Cerebellar cortex (tissue), 1 donor: ENCODE results near the gene SPATA31D3.
"Not testable (repeated sequence)": the region's sequence is repeated elsewhere in the genome, so short reads cannot be mapped to it uniquely, and the experiment has no call there.

Source experiments
- DNase-seq: peaks from one replicate; pipeline ENCODE4 v3.0.0-alpha.2; 2015; ENCODE audit warnings: low spot score

The SPATA31D3 gene

DNA sequence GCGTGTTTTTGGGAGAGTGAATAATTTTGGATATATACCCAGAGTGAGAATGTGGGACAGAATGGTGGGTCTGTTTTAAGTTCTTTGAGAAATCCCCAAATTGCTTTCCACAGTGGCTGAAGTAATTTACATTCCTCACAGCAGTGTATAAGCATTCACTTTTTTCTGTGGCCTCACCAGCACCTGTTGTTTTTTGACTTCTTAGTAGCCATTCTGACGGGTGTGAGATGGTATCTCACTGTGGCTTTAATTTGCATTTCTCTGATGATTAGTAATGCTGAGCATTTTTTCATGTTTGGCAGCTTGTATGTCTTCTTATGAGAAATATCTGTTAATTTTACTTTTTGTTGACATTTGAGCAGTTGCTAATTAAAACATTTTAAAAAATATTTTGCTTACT is 35.9 kb downstream of the SPATA31D3 start:
- DNase-seq = no peak

DNA sequence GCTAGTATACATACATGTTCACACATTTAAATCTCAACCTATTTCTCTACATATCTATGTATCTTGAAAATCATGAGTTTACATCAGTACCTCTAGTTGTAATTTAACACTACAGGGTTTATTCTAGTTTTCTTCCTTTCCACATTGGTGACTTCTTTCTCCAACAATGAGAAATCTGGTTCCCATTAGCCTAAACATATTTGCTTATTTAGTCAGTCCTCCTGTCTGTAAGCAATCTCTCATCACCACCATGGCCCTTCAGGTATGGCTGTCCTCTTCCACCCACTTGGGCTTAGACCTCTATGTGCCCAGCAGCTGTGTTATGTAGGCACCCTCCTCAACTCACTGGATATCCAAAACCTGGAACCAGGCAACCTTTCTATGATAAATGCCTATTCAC is 37.3 kb downstream of the SPATA31D3 start:
- no peak for DNase-seq

DNA sequence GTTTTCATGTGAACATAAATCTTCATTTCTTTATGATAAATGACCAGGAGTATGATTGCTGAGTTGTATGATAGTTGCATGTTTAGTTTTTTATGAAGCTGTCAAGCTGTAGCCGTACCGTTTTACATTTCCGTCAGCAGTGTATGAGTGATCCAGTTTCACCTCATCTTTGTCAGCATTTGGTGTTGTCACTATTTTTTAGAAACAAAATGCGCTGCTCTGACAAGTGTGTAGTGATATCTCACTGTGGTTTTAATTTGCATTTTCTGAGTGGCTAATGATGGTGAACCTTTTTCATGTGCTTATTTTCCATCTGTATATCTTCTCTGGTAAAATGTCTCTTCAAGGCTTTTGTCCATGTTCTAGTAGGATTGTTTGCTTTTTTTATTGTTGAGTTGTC is 38.6 kb downstream of the SPATA31D3 start:
- no peak for DNase-seq

DNA sequence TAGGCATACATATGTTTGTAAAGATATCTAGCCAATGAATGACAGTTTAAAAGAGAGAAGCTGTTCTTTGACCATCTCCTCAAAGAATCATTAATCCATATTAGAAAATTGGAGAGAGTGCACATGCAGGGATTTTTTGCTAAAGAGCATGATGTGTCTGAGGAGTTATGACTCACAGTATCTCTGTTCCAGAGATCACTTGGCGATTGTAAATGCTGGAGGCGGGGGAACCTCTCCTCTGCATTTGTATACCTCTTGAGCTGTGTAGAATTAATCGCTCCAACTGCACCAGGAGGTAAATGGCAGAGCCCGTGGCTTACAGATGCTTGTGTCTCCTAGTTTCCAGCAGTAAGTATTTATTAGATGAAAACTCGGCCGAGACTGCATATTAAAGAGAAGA is 41.6 kb downstream of the SPATA31D3 start:
- DNase-seq = no peak

DNA sequence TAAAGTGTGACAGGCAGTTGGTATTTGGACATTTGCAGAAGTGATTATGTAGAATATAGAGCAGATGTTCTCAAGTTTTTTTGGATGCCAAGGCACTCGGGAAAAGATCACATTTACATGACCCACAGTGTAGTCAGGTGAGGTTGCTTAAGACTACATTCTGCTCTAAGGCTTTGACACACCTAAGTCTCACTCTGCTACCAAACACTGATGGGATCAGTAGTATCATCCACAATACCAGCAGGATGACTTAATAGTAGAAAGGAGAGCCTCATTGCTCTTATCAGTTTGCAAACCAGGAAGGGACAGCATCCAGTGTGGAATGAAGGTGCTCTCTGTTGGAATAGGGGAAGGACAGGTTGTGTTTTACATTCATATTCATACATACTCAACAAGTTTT is 42.8 kb downstream of the SPATA31D3 start:
- DNase-seq = no peak

DNA sequence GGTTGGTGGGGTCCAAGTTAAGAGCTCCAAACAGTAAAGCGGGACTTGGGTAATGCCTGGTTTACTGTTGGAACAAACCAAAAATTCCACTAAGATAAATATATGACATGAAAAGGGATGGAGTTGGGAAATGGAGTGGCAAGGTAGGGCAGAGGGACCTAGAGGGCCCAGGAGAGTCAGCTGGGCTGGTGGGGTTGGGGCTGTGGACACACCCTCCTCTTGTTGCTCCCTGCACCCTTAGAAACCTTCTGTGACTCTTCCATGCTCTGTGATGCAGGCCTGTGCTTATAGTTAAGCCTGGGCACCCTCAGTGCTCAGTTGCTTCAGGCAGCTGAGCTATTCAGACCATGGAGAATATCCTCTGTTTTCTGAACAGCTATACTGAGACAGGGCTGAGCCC is 45.2 kb downstream of the SPATA31D3 start, which contains the start of gene SPATA31D1:
Gene SPATA31D1 (plus strand): TSS at position 301 of the 400 bp plus-strand sequence. CDS start 47 bp downstream, at position 348.
- not testable (repeated sequence) for DNase-seq

DNA sequence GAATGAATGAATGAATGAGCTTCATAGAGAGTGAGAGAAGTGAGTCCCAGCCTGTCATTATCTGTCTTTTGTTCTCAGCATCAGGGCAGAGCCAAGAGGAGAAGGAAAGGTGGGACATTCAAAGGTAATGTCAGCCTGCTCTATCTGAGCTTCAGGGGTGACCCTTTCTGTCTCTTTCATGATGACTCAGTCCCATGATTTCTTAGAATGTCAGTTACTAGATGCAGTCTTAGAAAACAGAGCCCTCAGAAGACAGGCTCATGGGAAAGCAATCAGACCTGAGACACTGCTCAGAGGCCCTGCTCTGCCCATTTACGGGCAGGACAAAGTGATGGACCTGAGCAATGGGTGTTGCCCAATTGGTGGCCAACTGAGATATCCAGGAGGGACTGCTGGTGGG is 46.4 kb downstream of the SPATA31D3 start:
- DNase-seq = no peak

DNA sequence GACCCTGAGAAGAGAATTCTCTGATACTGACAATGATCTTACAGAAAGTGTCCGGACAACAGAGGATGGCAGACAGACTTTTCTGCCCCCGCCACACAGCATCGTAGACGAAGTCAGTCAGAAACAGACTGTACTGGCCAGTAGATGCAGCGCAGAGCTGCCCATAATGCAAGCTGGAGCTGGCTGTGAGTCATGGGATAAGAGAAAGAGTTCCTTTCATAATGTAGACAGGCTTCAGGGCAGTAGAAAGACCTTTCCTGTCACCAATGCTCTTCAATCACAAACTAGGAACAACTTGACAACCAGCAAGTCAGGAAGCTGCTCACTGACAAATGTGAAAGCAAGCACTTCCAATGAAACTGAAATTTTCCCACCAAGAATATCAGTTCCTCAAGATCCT is 50.4 kb downstream of the SPATA31D3 start:
- DNase-seq = no peak
